OCI-LY7 (cell line): ENCODE results near the gene SLC24A4. TPM values are rescaled to one million over a fixed set of nuclear protein-coding genes. Genes with fewer than 3 reads are reported as not detected.

Experiments used
- BruUV-seq: library from RNA; stranded (reverse); fragments of 400-500 nt; replicated peaks from 2 replicates; lab custom pipeline; 2021; lab: Mats Ljungman, UMichigan
- CTCF ChIA-PET: fragments of 300-600 bp; sonication (Branson Sonifier 250); formaldehyde crosslinking; loops from one replicate; lab custom pipeline; 2022; ENCODE audit warnings: antibody characterized with exemption; ENCODE audit not compliant: unreplicated experiment; lab: Charles Lee
- POLR2A ChIA-PET: fragments of 300-600 bp; sonication (Branson Sonifier 250); formaldehyde crosslinking; loops from one replicate; lab custom pipeline; 2022; ENCODE audit warnings: antibody characterized with exemption; lab: Charles Lee
- DNase-seq: peaks from one replicate; pipeline ENCODE4 v3.0.0-alpha.2; 2015; ENCODE audit warnings: low spot score
- H2AFZ ChIP-seq: fragments of 200-600 bp; sonication (generic), shearing (Covaris generic); 2 replicates; pipeline ENCODE4 v1.6.1; 2014; ENCODE audit warnings: mild to moderate bottlenecking, antibody characterized with exemption, low read length, moderate library complexity
- H3K27ac ChIP-seq: fragments of 200-600 bp; sonication (generic); 2 replicates; pipeline ENCODE4 v1.5.1; 2014; ENCODE audit warnings: mixed run types, low read depth, mild to moderate bottlenecking, moderate library complexity, low read length, inconsistent platforms; ENCODE audit not compliant: poor library complexity, severe bottlenecking
- H3K36me3 ChIP-seq: fragments of 200-600 bp; sonication (generic); 2 replicates; pipeline ENCODE4 v1.6.1; 2014; ENCODE audit warnings: mild to moderate bottlenecking, antibody characterized with exemption, low read length, moderate library complexity, mixed read lengths; ENCODE audit not compliant: insufficient read depth
- H3K4me1 ChIP-seq: fragments of 200-600 bp; sonication (generic); 2 replicates; pipeline ENCODE4 v1.5.1; 2014; ENCODE audit warnings: mild to moderate bottlenecking, low read length; ENCODE audit not compliant: insufficient read depth, poor library complexity, severe bottlenecking
- H3K4me2 ChIP-seq: fragments of 200-600 bp; sonication (generic); 2 replicates; pipeline ENCODE4 v1.6.1; 2014; ENCODE audit warnings: mild to moderate bottlenecking, low read length
- H3K4me3 ChIP-seq: fragments of 200-600 bp; sonication (generic); 2 replicates; pipeline ENCODE4 v1.5.1; 2014; ENCODE audit warnings: mild to moderate bottlenecking, low read depth, low read length; ENCODE audit not compliant: poor library complexity, severe bottlenecking
- H3K79me2 ChIP-seq: fragments of 200-600 bp; sonication (generic); 2 replicates; pipeline ENCODE4 v1.6.1; 2016; ENCODE audit warnings: low read depth, mild to moderate bottlenecking, low read length, moderate library complexity, mixed read lengths; ENCODE audit not compliant: insufficient read depth
- H3K9me2 ChIP-seq: fragments of 200-600 bp; sonication (generic); 2 replicates; pipeline ENCODE4 v1.6.1; 2016; ENCODE audit warnings: mild to moderate bottlenecking, low read length, mixed read lengths; ENCODE audit not compliant: insufficient read depth
- H3K9me3 ChIP-seq: fragments of 200-600 bp; sonication (generic); 2 replicates; pipeline ENCODE4 v1.6.1; 2014; ENCODE audit warnings: mild to moderate bottlenecking, mixed run types, low read length, mixed read lengths
- H4K20me1 ChIP-seq: fragments of 200-600 bp; sonication (generic); 2 replicates; pipeline ENCODE4 v1.6.1; 2014; ENCODE audit warnings: mild to moderate bottlenecking, antibody characterized with exemption, low read length, moderate library complexity, mixed read lengths; ENCODE audit not compliant: insufficient read depth
- CTCF ChIP-seq: fragments of 200-600 bp; sonication (generic); conservative IDR thresholded peaks from 2 replicates; pipeline ENCODE4 v1.5.1; 2014; ENCODE audit warnings: mild to moderate bottlenecking, antibody characterized with exemption, low read length, moderate library complexity, mixed read lengths
- EZH2phosphoT487 ChIP-seq: fragments of 200-600 bp; sonication (generic); IDR thresholded peaks from 2 replicates; pipeline ENCODE4 v1.6.1; 2018; ENCODE audit warnings: low read depth, borderline replicate concordance, mild to moderate bottlenecking, mixed run types, antibody characterized with exemption, low read length, moderate library complexity, mixed read lengths
- intact Hi-C: fragments of 100-400 bp; cut with micrococcal nuclease; formaldehyde crosslinking; loops from one replicate; pipeline ENCODE4 v1.10.0; 2022; ENCODE audit not compliant: unreplicated experiment
- total RNA-seq, 2 experiments: library from RNA; depleted of rRNA in 1 of 2; stranded (reverse); fragments of >200 nt in 1 of 2; shearing (Covaris generic) in 1 of 2; gene quantifications; 2 replicates each; pipeline ENCODE4 v1.2.3, GENCODE V29; 2014 to 2022

The SLC24A4 gene
- total RNA-seq, 2 experiments from 2014 or later = not detected

GRCh38 chr14:92274055-92274454 lies 48.9 kb upstream of the SLC24A4 start:
- Histone ChIP-seq H3K4me2 (no peak overlapping the region), H3K9me2 (no peaks in the 10 kb centered on the region), H2AFZ (no peak overlapping the region), H3K4me1 (no peaks in the 10 kb centered on the region), H3K79me2 (no peaks in the 10 kb centered on the region), H3K27ac (no peak overlapping the region), H3K9me3 (no peaks in the 10 kb centered on the region), H3K4me3 (no peak overlapping the region), H4K20me1 (no peaks in the 10 kb centered on the region), H3K36me3 (no peaks in the 10 kb centered on the region)
- ChIA-PET CTCF (no interaction called here), POLR2A (no interaction called here)
- no peak for DNase-seq
- BruUV-seq = no TSS peak
- intact Hi-C loops = no loop called here
- TF ChIP-seq EZH2phosphoT487 (no peak), CTCF (no peak)

GRCh38 chr14:92276074-92276473 lies 46.9 kb upstream of the SLC24A4 start:
- Histone ChIP-seq H3K9me2 (no peaks in the 10 kb centered on the region), H4K20me1 (no peaks in the 10 kb centered on the region), H3K27ac (no peak overlapping the region), H3K36me3 (no peaks in the 10 kb centered on the region), H2AFZ (no peak overlapping the region), H3K9me3 (no peaks in the 10 kb centered on the region), H3K79me2 (no peaks in the 10 kb centered on the region), H3K4me2 (no peak overlapping the region), H3K4me1 (no peaks in the 10 kb centered on the region), H3K4me3 (no peak overlapping the region)
- TF ChIP-seq EZH2phosphoT487 = no peak
- no peak for TF ChIP-seq CTCF
- intact Hi-C loops = no loop called here
- ChIA-PET POLR2A (no interaction called here), CTCF (no interaction called here)
- no peak for DNase-seq
- BruUV-seq = no TSS peak

- Histone ChIP-seq H3K27ac (no peak overlapping the region), H3K9me3 (no peaks in the 10 kb centered on the region), H3K4me1 (no peaks in the 10 kb centered on the region), H3K9me2 (no peaks in the 10 kb centered on the region), H3K4me2 (no peak overlapping the region), H4K20me1 (no peaks in the 10 kb centered on the region), H2AFZ (no peak overlapping the region), H3K4me3 (no peak overlapping the region), H3K36me3 (no peaks in the 10 kb centered on the region), H3K79me2 (no peaks in the 10 kb centered on the region)
- no TSS peak for BruUV-seq
- no peak for DNase-seq
- ChIA-PET CTCF (no interaction called here), POLR2A (no interaction called here)
- intact Hi-C loops = no loop called here
- TF ChIP-seq CTCF = no peak
- TF ChIP-seq EZH2phosphoT487 = no peak
These were observed 45.9 kb upstream of the SLC24A4 start for GRCh38 chr14:92277031-92277430.
